ENCODE measurements around the gene SLC10A2. TPM values are rescaled to one million over a fixed set of nuclear protein-coding genes. Genes with fewer than 3 reads are reported as not detected.

Gene SLC10A2
- polyA plus RNA-seq, 3 donors = 0.46 to 1.2 (median 0.65) TPM

GRCh38 chr13:103055166-103055565 is 11.1 kb downstream of the SLC10A2 start:
- no peak for DNase-seq

DNA sequence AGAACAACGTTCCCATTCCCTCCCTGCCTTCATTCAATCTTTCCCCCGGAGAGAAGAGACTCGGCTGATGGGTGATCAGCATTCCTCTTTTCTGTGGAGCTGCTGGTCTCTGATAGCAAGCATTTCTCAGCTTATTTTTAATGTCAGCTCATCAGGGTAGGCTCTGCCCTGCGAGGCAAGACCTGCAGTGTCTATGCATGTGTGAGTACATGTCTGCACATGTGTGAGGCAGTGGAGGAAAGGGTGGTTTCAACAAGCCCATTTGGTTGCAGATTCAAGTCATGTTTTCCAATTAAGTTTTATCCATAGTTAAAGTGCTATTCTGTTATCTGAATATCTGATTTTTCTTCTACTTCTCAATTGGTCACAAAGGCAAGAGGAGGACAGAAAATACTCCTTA is 19.5 kb downstream of the SLC10A2 start:
- no peak for DNase-seq

- DNase-seq = no peak
Observed at GRCh38 chr13:103044056-103044455, 22.2 kb downstream of the SLC10A2 start.

DNA sequence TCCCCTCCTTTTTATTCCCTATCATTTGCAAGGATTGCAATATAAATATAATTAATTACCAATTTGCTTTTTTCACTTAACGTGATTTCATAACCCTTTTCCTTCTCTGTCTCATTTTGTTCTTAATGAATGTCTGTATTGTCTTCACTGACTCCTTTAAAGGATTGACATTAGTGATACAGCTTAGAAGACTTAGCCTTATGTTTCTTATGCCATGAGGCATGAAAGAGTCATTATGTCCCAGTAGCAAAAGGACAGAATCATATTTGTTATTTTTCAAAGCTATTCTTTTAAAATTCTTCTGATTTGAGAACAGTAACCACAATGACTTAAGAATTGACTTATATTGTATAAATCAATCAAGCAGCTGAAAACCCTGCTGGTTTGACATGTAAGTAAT is 26.2 kb downstream of the SLC10A2 start:
- no peak for DNase-seq

DNA sequence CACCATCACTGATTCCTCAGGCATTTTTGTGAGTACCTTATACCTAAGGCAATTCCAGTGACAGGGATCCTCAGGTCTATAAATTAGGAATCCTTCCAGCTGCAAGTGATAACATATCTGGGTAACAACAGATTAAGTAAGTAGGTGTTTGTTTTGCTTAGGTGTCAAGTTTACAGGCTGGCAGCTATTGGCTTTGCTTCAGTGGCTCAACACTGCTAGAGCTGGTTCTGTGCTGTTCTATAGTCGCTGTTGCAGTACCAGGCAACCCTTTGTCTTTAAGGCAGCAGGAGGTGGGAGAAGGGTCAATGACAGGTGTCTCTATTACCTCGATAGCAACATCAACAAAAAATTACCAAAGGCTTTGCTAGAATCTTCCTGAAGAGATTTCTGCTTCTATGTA is 27.0 kb downstream of the SLC10A2 start:
- peak; percentile 48 for DNase-seq

GRCh38 chr13:103036268-103036667 is 29.9 kb downstream of the SLC10A2 start:
- DNase-seq = no peak

GRCh38 chr13:103033999-103034398 is 32.2 kb downstream of the SLC10A2 start:
- no peak for DNase-seq

GRCh38 chr13:103031332-103031873 is 34.8 kb downstream of the SLC10A2 start:
- no peak for DNase-seq

- DNase-seq = no peak
Observed at GRCh38 chr13:103030776-103031175, 35.4 kb downstream of the SLC10A2 start.

GRCh38 chr13:103029798-103030197 is 36.4 kb downstream of the SLC10A2 start:
- DNase-seq = no peak

DNA sequence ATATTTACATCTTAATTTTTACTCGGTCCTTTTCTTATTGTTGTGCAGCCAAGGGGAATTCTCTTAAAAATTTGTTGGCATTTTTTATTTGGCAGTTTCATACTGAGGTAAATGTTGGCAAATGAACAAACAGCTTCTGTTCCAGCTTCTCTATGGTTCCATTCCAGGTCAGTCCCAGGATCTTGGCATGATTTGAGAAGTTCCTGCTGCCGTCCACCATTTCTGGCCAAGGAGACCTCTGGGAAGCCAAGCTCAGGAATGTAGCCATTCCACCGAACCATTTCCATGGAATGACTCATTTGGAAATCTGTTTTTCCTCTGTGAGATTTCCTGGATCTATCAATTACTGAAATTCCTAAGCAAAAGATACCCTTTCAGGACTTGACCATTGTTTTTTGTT is 43.9 kb downstream of the SLC10A2 start:
- DNase-seq = no peak

- no peak for DNase-seq
Observed at GRCh38 chr13:103018556-103018955, 47.7 kb downstream of the SLC10A2 start.

DNA sequence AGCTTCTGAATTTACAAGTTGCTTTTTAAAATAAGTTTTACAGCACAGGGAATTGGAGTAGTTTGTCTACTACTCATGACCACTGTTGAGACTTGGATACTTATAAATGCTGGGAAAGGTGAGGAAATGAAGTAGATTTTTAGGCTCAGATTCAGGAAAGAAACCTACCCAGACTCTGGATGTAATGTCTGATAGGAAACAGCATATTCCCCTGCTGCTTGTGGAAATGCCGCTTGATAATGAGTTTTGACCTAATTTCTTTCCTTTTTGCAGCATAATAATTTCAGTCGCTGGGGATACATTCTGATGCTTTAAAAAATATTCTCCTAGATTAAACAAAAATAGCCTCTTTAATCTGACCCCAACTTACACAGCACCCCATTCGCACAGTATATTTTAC is 53.6 kb downstream of the SLC10A2 start:
- no peak for DNase-seq

GRCh38 chr13:103009051-103009840 is 57.0 kb downstream of the SLC10A2 start:
- DNase-seq = no peak

DNA sequence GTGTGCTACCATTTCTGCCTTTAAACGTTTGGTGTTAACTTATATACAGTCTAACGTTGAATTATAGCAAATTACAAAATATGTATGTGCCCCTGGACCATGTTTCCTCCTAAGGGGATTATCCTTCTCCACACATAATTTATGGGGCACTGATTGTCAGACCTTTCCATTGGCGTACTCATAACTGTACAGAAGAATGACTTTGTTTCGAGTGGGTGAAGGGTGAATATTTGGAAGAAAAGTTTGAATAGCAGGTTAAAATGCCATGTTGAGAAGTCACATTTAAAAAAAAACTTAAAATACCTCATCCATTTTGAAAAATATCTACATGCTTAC is 58.8 kb downstream of the SLC10A2 start:
- DNase-seq = no peak

GRCh38 chr13:103006641-103007426 is 59.4 kb downstream of the SLC10A2 start:
- no peak for DNase-seq

- no peak for DNase-seq
Observed at GRCh38 chr13:103004661-103005345, 61.4 kb downstream of the SLC10A2 start.

DNA sequence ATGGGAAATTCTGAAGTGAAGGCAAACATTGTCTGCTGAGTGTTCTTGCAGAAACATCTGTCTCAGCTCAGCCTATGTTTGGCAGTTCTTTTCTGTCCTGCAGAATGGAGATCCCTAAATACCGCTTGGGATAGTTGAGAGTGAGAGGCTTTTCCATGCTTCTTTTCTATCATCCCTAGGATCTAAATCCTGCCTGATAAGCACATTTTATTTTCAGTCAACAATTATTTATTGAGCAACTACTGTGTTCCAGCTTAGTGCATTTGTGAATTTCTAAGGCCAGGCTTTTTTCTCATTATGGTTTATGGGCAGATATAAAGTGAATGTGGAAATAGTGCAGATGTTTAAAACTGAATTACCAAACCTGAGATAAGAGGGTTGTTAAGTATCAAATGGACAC is 62.6 kb downstream of the SLC10A2 start:
- DNase-seq = no peak

DNA sequence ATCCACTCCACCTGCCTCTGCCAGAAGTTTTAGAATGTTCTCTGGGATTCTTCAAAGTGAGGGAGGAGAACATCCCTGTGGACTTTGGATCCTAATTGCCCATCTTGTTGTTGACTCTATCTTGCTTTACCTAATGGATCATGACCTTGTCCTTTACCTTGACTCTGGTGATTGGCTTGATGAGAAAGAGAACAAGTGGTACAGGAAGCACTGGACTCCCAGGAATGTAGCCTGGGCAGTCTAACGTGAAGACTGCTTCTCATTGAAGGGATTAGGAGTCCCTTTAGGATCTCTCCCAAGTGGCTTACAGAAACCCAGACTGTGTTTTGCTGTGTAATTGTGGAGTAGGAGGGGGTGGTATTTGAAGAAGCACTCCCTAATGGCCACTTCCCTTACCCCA is 63.9 kb downstream of the SLC10A2 start:
- no peak for DNase-seq

DNA sequence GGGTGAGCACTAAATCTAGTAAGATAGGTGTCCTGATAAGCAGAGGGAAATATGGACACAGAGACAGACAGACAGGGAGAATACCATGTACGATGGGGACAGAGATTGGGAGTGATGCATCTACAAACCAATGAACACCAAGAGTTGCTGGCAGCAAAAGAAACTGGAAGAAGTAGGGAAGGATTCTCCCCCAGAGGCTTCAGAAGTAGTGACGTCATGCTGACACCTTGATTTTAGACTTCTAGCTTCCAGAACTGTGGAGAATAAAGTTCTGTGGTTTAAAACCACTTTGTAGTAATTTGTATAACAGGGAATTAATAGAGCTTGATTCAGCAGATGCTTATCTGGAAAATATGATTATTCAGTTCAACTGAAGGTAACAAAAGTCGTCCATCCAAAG is 66.1 kb downstream of the SLC10A2 start:
- DNase-seq = no peak

- DNase-seq = no peak
Observed at GRCh38 chr13:102999499-102999898, 66.7 kb downstream of the SLC10A2 start.
